ENCODE results near the gene PPP1R16B. TPM values are rescaled to one million over a fixed set of nuclear protein-coding genes. Genes with fewer than 3 reads are reported as not detected.
A peak's percentile ranks its signal among the peaks of the same experiment; 100 is the strongest.

PPP1R16B gene
- total RNA-seq, 4 donors from 2014 or later = 0.72 to 3.0 (median 1.4) TPM

DNA sequence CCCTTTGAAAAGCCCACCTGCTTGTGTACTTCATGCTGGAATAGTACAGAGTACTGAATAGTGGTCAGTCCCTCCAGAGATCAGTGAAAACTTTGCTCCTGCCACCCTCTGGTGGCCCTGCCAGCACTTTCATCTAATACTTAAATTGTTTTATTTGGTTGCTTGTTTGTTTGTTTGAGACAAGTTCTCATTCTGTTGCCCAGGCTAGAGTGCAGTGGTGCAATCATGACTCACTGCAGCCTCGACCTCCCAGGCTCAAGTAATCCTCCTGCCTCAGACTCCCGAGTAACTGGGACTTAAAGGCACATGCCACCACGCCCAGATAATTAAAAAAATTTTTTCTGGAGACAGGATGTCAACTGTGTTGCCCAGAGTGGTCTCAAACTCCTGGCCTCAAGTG, 129.8 kb downstream of the PPP1R16B start:
- H3K4me3 ChIP-seq (ENCODE audit: low read depth, poor library complexity, severe bottlenecking) = no peak overlapping the region
- intact Hi-C loops (cut with DNase I; ENCODE audit: low total_unique reads) = no loop called here
- whole genome bisulfite sequencing, 2 donors = 74 to 81% methylated on average over 3 of the region's 3 CpGs
- DNase-seq (ENCODE audit: low spot score in 2 of 2) = no peak
- TF ChIP-seq CTCF (IDR thresholded peaks at IDR 0.05) (no peak), POLR2A (IDR thresholded peaks at IDR 0.05) (no peak)

DNA sequence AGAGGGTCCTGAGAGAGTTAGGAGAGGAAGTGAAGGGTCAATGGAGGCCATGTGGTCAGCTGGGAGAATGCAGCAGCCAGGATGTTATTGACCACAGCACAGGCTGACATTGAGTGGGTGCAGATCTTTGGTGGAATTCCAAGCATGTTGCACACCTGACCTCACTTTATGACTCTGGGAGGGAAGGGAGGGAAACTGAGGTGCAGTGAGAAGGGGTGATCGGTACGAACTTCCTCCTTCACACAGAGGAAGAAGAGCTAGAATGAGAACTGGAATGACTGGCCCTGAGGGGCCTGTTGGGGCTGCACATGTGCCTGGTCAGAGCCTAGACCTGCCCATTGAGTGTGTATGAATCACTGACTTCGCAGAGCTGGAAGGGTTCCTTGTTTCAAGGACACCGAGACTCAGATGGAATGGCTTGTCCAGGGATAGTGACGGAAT, 130.5 kb downstream of the PPP1R16B start:
- WGBS, 2 donors = 75 to 88% methylated on average over 5 of the region's 5 CpGs
- peak in 1 of 2 donors; percentile 5 for DNase-seq (ENCODE audit: low spot score in 2 of 2)
- intact Hi-C loops (cut with DNase I; ENCODE audit: low total_unique reads) = no loop called here
- no peak overlapping the region for H3K4me3 ChIP-seq (ENCODE audit: low read depth, poor library complexity, severe bottlenecking)
- TF ChIP-seq POLR2A (IDR thresholded peaks at IDR 0.05) (no peak), CTCF (IDR thresholded peaks at IDR 0.05) (no peak)

DNA sequence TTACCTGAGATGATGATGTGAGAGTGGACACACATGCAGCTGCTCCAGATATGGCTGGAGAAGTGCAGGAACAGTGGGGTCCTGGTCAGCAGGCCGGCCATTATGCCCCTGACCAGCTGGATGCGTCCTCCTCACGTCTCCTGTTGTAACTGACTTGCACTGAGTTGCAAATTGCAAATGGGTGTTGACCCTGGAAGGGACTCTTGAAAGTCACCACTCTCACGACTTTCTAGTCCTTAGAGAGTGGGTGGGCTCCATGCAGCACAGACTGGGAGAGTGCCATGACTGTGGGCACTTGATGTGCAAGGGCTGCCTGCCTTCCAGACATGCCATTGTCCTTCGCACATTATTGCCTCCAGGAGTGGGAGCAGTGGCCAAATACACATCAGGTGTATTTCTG, 131.5 kb downstream of the PPP1R16B start:
- H3K4me3 ChIP-seq (ENCODE audit: low read depth, poor library complexity, severe bottlenecking) = no peak overlapping the region
- peak in 1 of 2 donors; percentile 59 for DNase-seq (ENCODE audit: low spot score in 2 of 2)
- 92% methylated on average over 5 of the region's 5 CpGs for WGBS, 2 donors
- intact Hi-C loops (cut with DNase I; ENCODE audit: low total_unique reads) = no loop called here
- TF ChIP-seq POLR2A (IDR thresholded peaks at IDR 0.05) = no peak
- TF ChIP-seq CTCF (IDR thresholded peaks at IDR 0.05) = no peak

DNA sequence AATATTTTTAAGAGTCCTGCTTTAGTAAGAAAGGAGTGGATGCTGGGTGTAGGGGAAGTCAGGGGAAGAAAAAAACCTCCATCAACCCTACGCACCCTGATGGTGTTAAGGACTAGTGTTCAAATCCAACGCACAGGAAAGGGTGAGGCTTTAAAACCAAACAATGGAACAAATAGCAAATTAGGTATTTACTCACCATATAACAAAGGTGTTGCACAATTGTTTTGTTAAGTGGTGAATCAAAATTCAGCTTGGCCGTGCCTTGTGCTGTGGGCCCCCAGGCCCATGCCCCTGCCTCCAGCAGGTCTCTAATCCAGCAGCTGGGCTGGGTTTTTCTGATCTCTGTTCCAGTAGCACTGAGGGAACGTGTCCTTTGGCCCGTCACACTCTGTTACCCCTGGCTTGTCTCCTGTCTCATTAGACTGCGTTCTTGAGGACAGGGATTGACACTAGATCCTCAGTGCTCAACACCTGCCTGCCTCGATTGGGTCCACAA, 132.5 kb downstream of the PPP1R16B start:
- peak in 1 of 2 donors; percentile 49 for DNase-seq (ENCODE audit: low spot score in 2 of 2)
- H3K4me3 ChIP-seq (ENCODE audit: low read depth, poor library complexity, severe bottlenecking) = no peak overlapping the region
- TF ChIP-seq POLR2A (IDR thresholded peaks at IDR 0.05) = no peak
- no peak for TF ChIP-seq CTCF (IDR thresholded peaks at IDR 0.05)
- intact Hi-C loops (cut with DNase I; ENCODE audit: low total_unique reads) = no loop called here
- 91 to 92% methylated on average over 7 of the region's 7 CpGs for WGBS, 2 donors

DNA sequence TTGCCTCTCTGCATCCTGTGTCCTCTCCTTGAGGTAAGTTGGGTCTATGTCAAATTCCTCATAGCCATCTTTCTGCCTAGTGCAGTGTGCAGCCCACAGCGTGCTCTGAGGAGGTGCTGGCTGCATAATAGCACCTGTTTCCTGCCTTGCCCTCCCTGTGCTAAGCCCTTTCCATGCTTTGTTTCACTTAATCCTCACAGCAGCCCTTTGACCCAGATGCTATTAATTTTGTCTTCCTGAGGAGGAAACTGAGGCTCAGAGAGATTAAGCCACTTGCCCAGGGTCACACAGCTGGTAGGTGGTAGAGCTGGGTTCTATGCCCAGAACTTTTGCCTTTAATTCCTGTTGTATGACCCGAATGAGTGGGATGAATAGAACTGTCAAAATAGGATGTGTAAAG, 134.2 kb downstream of the PPP1R16B start:
- H3K4me3 ChIP-seq (ENCODE audit: low read depth, poor library complexity, severe bottlenecking) = no peak overlapping the region
- no peak for TF ChIP-seq POLR2A (IDR thresholded peaks at IDR 0.05)
- TF ChIP-seq CTCF (IDR thresholded peaks at IDR 0.05) = no peak
- intact Hi-C loops (cut with DNase I; ENCODE audit: low total_unique reads) = no loop called here
- 87 to 88% methylated on average over 2 of the region's 2 CpGs for WGBS, 2 donors
- DNase-seq (ENCODE audit: low spot score in 2 of 2) = no peak

DNA sequence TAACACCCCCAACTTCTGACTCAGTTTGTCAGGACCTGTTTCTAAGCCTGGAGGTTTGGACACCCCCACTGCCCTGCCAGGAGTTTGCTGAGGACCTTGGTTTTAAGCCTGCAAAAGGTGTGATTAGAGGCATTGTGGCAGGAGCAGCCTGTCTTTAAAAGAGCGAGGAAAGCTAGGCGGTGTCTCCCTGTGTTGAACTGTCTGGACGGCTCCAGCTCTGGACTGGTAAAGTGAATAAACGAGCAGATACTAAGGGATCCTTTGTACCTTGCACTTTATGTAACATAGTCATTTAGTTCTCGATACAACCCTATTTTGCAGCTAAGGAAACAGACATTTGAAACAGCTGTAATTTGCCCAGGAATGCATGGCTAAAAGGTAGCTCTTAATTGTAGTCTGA, 135.1 kb downstream of the PPP1R16B start:
- intact Hi-C loops (cut with DNase I; ENCODE audit: low total_unique reads) = no loop called here

More for the DNA sequence above, 135.1 kb downstream of the PPP1R16B start:
- TF ChIP-seq POLR2A (IDR thresholded peaks at IDR 0.05) (no peak), CTCF (IDR thresholded peaks at IDR 0.05) (no peak)
- WGBS, 2 donors = 96 to 97% methylated on average over 5 of the region's 5 CpGs
- no peak overlapping the region for H3K4me3 ChIP-seq (ENCODE audit: low read depth, poor library complexity, severe bottlenecking)
- peak in 1 of 2 donors; percentile 3 for DNase-seq (ENCODE audit: low spot score in 2 of 2)
